Measurements from ENCODE around the gene AJAP1. TPM values are rescaled to one million over a fixed set of nuclear protein-coding genes. Genes with fewer than 3 reads are reported as not detected.

The AJAP1 gene
- total RNA-seq, 3 donors from 2014 or later, result 0.16 to 0.66 (median 0.44) TPM

DNA sequence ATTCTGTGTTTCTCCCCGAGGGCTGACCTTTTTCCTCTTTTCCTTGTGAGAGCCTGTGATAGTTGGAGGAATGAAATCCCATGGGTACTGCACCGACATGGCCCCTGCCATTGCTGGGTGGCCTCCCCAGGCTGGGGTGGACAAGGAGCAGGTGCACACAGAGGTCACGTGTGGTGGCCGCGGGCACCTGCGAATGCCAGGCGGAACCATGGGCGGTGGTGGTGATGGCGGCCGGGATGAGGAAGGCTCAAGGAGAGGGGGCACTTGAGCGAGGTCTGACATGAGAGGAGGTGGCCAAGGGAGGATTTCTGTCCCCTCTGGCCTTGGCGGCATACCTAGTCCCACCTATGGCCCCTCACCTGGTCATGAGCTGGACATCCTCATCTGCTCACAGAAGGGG lies 69.6 kb downstream of the AJAP1 start:
- Histone ChIP-seq H3K4me3 (no peak overlapping the region), H3K9me3 (no peaks in the 10 kb centered on the region), H3K36me3 (no peaks in the 10 kb centered on the region), H3K4me1 (no peaks in the 10 kb centered on the region), H3K27me3 (peaks cover 0 to 6% of the 10 kb centered on the region in 2 donors), H3K27ac (no peak overlapping the region)
- no peak for DNase-seq (ENCODE audit: low spot score in 2 of 2)
- no peak for TF ChIP-seq POLR2A (IDR thresholded peaks at IDR 0.05)
- TF ChIP-seq POLR2AphosphoS5 (IDR thresholded peaks at IDR 0.05), result no peak
- TF ChIP-seq, protein P1, sequence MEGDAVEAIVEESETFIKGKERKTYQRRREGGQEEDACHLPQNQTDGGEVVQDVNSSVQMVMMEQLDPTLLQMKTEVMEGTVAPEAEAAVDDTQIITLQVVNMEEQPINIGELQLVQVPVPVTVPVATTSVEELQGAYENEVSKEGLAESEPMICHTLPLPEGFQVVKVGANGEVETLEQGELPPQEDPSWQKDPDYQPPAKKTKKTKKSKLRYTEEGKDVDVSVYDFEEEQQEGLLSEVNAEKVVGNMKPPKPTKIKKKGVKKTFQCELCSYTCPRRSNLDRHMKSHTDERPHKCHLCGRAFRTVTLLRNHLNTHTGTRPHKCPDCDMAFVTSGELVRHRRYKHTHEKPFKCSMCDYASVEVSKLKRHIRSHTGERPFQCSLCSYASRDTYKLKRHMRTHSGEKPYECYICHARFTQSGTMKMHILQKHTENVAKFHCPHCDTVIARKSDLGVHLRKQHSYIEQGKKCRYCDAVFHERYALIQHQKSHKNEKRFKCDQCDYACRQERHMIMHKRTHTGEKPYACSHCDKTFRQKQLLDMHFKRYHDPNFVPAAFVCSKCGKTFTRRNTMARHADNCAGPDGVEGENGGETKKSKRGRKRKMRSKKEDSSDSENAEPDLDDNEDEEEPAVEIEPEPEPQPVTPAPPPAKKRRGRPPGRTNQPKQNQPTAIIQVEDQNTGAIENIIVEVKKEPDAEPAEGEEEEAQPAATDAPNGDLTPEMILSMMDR (IDR thresholded peaks at IDR 0.05), result no peak
- intact Hi-C loops (cut with DNase I; ENCODE audit: low total_unique reads), result no loop called here

DNA sequence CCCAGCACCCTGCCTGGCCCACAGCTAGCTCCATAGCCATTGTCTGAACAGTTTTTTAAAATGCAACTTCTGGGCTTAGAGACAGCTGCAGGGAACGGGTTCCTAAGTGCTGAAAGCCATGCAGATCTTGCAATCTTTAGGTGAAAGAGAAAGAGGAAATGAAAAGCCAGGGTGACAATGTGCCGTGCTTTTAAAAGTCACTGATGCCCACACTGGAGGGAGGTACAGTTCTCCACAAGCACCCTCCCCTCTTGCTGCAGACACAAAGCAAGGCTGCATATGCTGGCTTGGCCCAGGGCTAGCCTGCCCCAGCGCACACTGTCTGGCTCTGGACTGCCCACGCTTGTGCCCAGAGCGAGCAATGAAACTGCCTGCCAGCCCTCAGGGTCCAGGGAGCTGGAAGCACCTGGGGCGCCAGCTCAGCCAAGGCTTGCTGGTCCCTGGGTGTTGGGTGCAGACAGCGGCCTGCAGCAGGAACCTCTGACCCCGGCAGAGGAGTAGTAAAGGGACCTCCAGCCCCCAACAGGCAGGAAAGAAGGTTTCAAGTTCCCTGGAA lies 70.4 kb downstream of the AJAP1 start:
- Histone ChIP-seq H3K4me3 (no peak overlapping the region), H3K27me3 (peaks cover 0 to 6% of the 10 kb centered on the region in 2 donors), H3K4me1 (no peaks in the 10 kb centered on the region), H3K36me3 (no peaks in the 10 kb centered on the region), H3K27ac (no peak overlapping the region), H3K9me3 (no peaks in the 10 kb centered on the region)
- intact Hi-C loops (cut with DNase I; ENCODE audit: low total_unique reads), result no loop called here
- no peak for DNase-seq (ENCODE audit: low spot score in 2 of 2)
- no peak for TF ChIP-seq POLR2A (IDR thresholded peaks at IDR 0.05)
- TF ChIP-seq, protein P1 (IDR thresholded peaks at IDR 0.05), result no peak
- TF ChIP-seq POLR2AphosphoS5 (IDR thresholded peaks at IDR 0.05), result no peak

DNA sequence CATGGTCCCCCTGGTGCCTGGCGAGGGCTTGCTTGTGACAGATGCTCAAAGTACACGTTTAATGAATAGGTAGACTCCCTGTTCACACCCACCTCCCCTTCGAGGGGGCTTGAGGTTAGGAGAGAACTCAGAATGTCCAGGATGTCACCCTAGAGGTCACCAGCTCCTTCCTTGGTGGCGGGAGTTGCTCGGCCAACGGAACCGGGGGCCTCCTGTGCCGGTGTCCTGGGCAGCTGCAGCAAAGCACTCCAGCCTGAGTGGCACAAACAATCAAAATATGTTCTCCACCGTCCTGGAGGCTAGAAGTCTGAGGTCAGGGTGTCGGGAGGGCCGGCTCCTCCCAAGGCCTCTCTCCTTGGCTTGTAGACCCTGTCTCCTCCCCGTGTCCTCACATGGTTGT lies 71.0 kb downstream of the AJAP1 start:
- Histone ChIP-seq H3K4me1 (no peaks in the 10 kb centered on the region), H3K27ac (no peak overlapping the region), H3K36me3 (no peaks in the 10 kb centered on the region), H3K9me3 (no peaks in the 10 kb centered on the region), H3K4me3 (no peak overlapping the region), H3K27me3 (peaks cover 0 to 6% of the 10 kb centered on the region in 2 donors)
- DNase-seq (ENCODE audit: low spot score in 2 of 2), result no peak
- TF ChIP-seq POLR2A (IDR thresholded peaks at IDR 0.05) (no peak), POLR2AphosphoS5 (IDR thresholded peaks at IDR 0.05) (no peak)
- TF ChIP-seq, protein P1 (IDR thresholded peaks at IDR 0.05), result no peak
- intact Hi-C loops (cut with DNase I; ENCODE audit: low total_unique reads), result no loop called here

DNA sequence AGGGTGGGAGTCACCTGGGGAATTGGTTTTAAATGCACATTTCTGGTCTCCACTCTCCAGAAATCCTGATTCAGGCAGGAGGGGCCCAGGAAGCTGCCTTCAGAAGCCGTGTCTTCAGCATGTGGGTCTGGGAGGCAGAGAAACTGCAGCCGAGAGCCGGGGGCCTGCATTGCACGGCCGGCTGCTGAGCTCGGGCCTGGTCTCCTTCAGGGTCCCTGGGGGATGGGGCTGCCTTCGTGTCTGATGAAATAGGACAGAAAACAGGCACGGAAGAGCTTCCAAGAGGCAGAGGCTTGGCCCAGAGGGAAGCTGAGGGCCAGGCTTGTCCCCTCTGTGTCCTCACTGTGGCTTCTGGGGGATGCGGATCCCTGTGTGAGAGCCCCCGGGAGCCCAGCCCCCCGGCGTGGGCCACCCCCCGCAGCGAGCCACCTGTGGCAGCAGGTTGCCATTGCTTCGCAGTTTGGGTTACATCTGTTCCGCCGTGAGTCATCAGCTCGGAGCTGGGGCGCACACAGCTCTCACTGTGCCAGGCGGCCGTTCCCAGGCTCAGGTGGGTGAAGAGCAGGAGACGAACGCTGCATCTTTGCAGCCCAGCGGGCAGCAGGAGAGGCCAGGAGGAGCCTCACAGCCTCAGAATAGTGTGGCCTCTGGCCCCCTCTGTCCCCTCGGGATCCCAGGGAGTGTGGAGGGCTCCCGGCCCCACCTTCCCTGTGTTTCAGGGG lies 72.4 kb downstream of the AJAP1 start:
- Histone ChIP-seq H3K27me3 (no peaks in the 10 kb centered on the region), H3K9me3 (no peaks in the 10 kb centered on the region)
- intact Hi-C loops (cut with DNase I; ENCODE audit: low total_unique reads), result no loop called here

More for the DNA sequence above, 72.4 kb downstream of the AJAP1 start:
- Histone ChIP-seq H3K36me3 (no peaks in the 10 kb centered on the region), H3K27ac (no peak overlapping the region), H3K4me1 (no peaks in the 10 kb centered on the region), H3K4me3 (no peak overlapping the region)
- DNase-seq (ENCODE audit: low spot score in 2 of 2), result no peak
- TF ChIP-seq POLR2AphosphoS5 (IDR thresholded peaks at IDR 0.05) (no peak), POLR2A (IDR thresholded peaks at IDR 0.05) (no peak)
- TF ChIP-seq, protein P1 (IDR thresholded peaks at IDR 0.05), result no peak

Measured in breast epithelium (tissue), 4 donors.